Stimulated activated CD4-positive, alpha-beta T cell treated with anti-CD3 and anti-CD28 coated beads, Interleukin-4, amount 100 ng/mL, for 24 hours (primary cell): ENCODE results near the gene RIPOR3.
"Not testable (repeated sequence)": the region's sequence is repeated elsewhere in the genome, so short reads cannot be mapped to it uniquely, and the experiment has no call there.

Experiments used
- DNase-seq: peaks from one replicate; pipeline ENCODE4 v3.0.0-alpha.2; 2020

RIPOR3 gene

GRCh38 chr20:50724851-50725723 lies 33.7 kb upstream of the RIPOR3 start:
- peak; percentile 90 for DNase-seq

- DNase-seq: no peak
Observed at GRCh38 chr20:50724112-50724725, 32.9 kb upstream of the RIPOR3 start.

GRCh38 chr20:50723672-50724071 lies 32.3 kb upstream of the RIPOR3 start:
- no peak for DNase-seq

GRCh38 chr20:50722424-50723155 lies 31.2 kb upstream of the RIPOR3 start:
- DNase-seq: no peak

- DNase-seq: no peak
Observed at GRCh38 chr20:50721881-50722281, 30.5 kb upstream of the RIPOR3 start.

GRCh38 chr20:50720582-50720981 lies 29.2 kb upstream of the RIPOR3 start:
- DNase-seq: no peak

- no peak for DNase-seq
Observed at GRCh38 chr20:50720026-50720425, 28.7 kb upstream of the RIPOR3 start.

GRCh38 chr20:50719328-50719727 lies 28.0 kb upstream of the RIPOR3 start:
- no peak for DNase-seq

- no peak for DNase-seq
Observed at GRCh38 chr20:50717974-50718761, 26.8 kb upstream of the RIPOR3 start.

GRCh38 chr20:50717312-50717711 lies 26.0 kb upstream of the RIPOR3 start:
- DNase-seq: no peak

GRCh38 chr20:50716518-50716917 lies 25.2 kb upstream of the RIPOR3 start:
- DNase-seq: no peak

GRCh38 chr20:50715694-50716093 lies 24.4 kb upstream of the RIPOR3 start:
- no peak for DNase-seq

- DNase-seq: not testable (repeated sequence)
Observed at GRCh38 chr20:50714426-50714825, 23.1 kb upstream of the RIPOR3 start.

- no peak for DNase-seq
Observed at GRCh38 chr20:50713657-50714101, 22.3 kb upstream of the RIPOR3 start.

GRCh38 chr20:50712771-50713656 lies 21.7 kb upstream of the RIPOR3 start:
- no peak for DNase-seq

- no peak for DNase-seq
Observed at GRCh38 chr20:50711113-50711825, 19.9 kb upstream of the RIPOR3 start.

GRCh38 chr20:50710492-50711063 lies 19.2 kb upstream of the RIPOR3 start:
- DNase-seq: no peak

- DNase-seq: no peak
Observed at GRCh38 chr20:50709636-50709973, 18.3 kb upstream of the RIPOR3 start.

- DNase-seq: no peak
Observed at GRCh38 chr20:50708845-50709635, 17.7 kb upstream of the RIPOR3 start.

GRCh38 chr20:50704971-50705370 lies 13.6 kb upstream of the RIPOR3 start:
- no peak for DNase-seq
